HEK293T (cell line): ENCODE data around the gene UNCX.

ENCODE experiments used
- ARNT ChIP-seq: fragments of 450-650 bp; IDR thresholded peaks from 2 replicates; pipeline ENCODE4 v1.6.1; 2017; ENCODE audit warnings: mild to moderate bottlenecking
- BHLHE40 ChIP-seq: fragments of 450-650 bp; IDR thresholded peaks from 2 replicates; pipeline ENCODE4 v1.6.1; 2016; ENCODE audit warnings: mild to moderate bottlenecking, moderate library complexity, borderline replicate concordance
- ELF4 ChIP-seq: fragments of 450-650 bp; IDR thresholded peaks from 2 replicates; pipeline ENCODE4 v1.6.1; 2017; ENCODE audit warnings: antibody characterized with exemption
- FOXK2 ChIP-seq: fragments of 450-650 bp; IDR thresholded peaks from 2 replicates; pipeline ENCODE4 v1.6.1; 2016; ENCODE audit warnings: mild to moderate bottlenecking
- FOXM1 ChIP-seq: fragments of 450-650 bp; IDR thresholded peaks from 2 replicates; pipeline ENCODE4 v1.6.1; 2017; ENCODE audit warnings: mild to moderate bottlenecking, borderline replicate concordance
- LEF1 ChIP-seq: fragments of 450-650 bp; IDR thresholded peaks from 2 replicates; pipeline ENCODE4 v1.6.1; 2017; ENCODE audit warnings: mild to moderate bottlenecking, borderline replicate concordance
- PKNOX1 ChIP-seq: fragments of 450-650 bp; IDR thresholded peaks from 2 replicates; pipeline ENCODE4 v1.6.1; 2016
- SP1 ChIP-seq: fragments of 450-650 bp; IDR thresholded peaks from 2 replicates; pipeline ENCODE4 v1.6.1; 2017
- SUZ12 ChIP-seq: fragments of 450-650 bp; IDR thresholded peaks from 2 replicates; pipeline ENCODE4 v1.6.1; 2016; ENCODE audit warnings: mild to moderate bottlenecking
- TARDBP ChIP-seq: fragments of 450-650 bp; IDR thresholded peaks from 2 replicates; pipeline ENCODE4 v1.6.1; 2016
- ZNF384 ChIP-seq: fragments of 450-650 bp; IDR thresholded peaks from 2 replicates; pipeline ENCODE4 v1.6.1; 2016

GRCh38 chr7:1268076-1268815 is 35.6 kb downstream of the UNCX start:
- TF ChIP-seq FOXM1, result no peak
- no peak for TF ChIP-seq PKNOX1
- no peak for TF ChIP-seq TARDBP
- no peak for TF ChIP-seq SP1
- no peak for TF ChIP-seq SUZ12
- TF ChIP-seq BHLHE40, result no peak
- TF ChIP-seq LEF1, result no peak
- TF ChIP-seq FOXK2, result no peak
- TF ChIP-seq ELF4, result no peak
- TF ChIP-seq ARNT, result no peak
- TF ChIP-seq ZNF384, result no peak
